Measurements from ENCODE around the gene WDR70. TPM values are rescaled to one million over a fixed set of nuclear protein-coding genes. Genes with fewer than 3 reads are reported as not detected.
"Not testable (repeated sequence)": the region's sequence is repeated elsewhere in the genome, so short reads cannot be mapped to it uniquely, and the experiment has no call there.

WDR70 gene
- total RNA-seq, 4 donors from 2014 or later: 18.9 to 106 (median 34.9) TPM

GRCh38 chr5:37628876-37629275, 249.8 kb downstream of the WDR70 start:
- Histone ChIP-seq H3K4me1 (no peaks in the 10 kb centered on the region), H3K36me3 (no peaks in the 10 kb centered on the region), H3K4me3 (no peak overlapping the region), H3K27ac (no peak overlapping the region), H3K9me3 (peaks cover 0 to 6% (median 0%) of the 10 kb centered on the region in 4 donors), H3K27me3 (no peaks in the 10 kb centered on the region)
- TF ChIP-seq POLR2A (IDR thresholded peaks at IDR 0.05) (no peak), CTCF (IDR thresholded peaks at IDR 0.05) (no peak)
- DNase-seq: no peak

GRCh38 chr5:37631939-37632338, 252.8 kb downstream of the WDR70 start:
- H3K27me3 ChIP-seq: no peaks in the 10 kb centered on the region
- no peak overlapping the region for H3K27ac ChIP-seq
- H3K36me3 ChIP-seq: no peaks in the 10 kb centered on the region
- no peak overlapping the region for H3K4me3 ChIP-seq
- peaks cover 0 to 6% (median 0%) of the 10 kb centered on the region in 4 donors for H3K9me3 ChIP-seq
- no peak for DNase-seq
- no peaks in the 10 kb centered on the region for H3K4me1 ChIP-seq
- no peak for TF ChIP-seq POLR2A (IDR thresholded peaks at IDR 0.05)

GRCh38 chr5:37637165-37637845, 258.2 kb downstream of the WDR70 start:
- TF ChIP-seq POLR2A (IDR thresholded peaks at IDR 0.05): no peak
- Histone ChIP-seq H3K9me3 (no peaks in the 10 kb centered on the region), H3K4me3 (no peak overlapping the region), H3K4me1 (no peaks in the 10 kb centered on the region), H3K27me3 (no peaks in the 10 kb centered on the region), H3K27ac (no peak overlapping the region), H3K36me3 (no peaks in the 10 kb centered on the region)
- no peak for DNase-seq

GRCh38 chr5:37638897-37639296, 259.8 kb downstream of the WDR70 start:
- no peak for TF ChIP-seq POLR2A (IDR thresholded peaks at IDR 0.05)
- DNase-seq: no peak

GRCh38 chr5:37640088-37640487, 261.0 kb downstream of the WDR70 start:
- DNase-seq: no peak
- H3K4me1 ChIP-seq: no peaks in the 10 kb centered on the region
- no peaks in the 10 kb centered on the region for H3K36me3 ChIP-seq
- H3K4me3 ChIP-seq: no peak overlapping the region
- no peak for TF ChIP-seq POLR2A (IDR thresholded peaks at IDR 0.05)
- TF ChIP-seq CTCF (IDR thresholded peaks at IDR 0.05): no peak
- H3K9me3 ChIP-seq: no peaks in the 10 kb centered on the region
- H3K27me3 ChIP-seq: no peaks in the 10 kb centered on the region
- H3K27ac ChIP-seq: no peak overlapping the region

More at GRCh38 chr5:37638897-37639296, 259.8 kb downstream of the WDR70 start:
- Histone ChIP-seq H3K27me3 (no peaks in the 10 kb centered on the region), H3K27ac (no peak overlapping the region), H3K4me1 (no peaks in the 10 kb centered on the region), H3K4me3 (no peak overlapping the region), H3K9me3 (no peaks in the 10 kb centered on the region), H3K36me3 (no peaks in the 10 kb centered on the region)

GRCh38 chr5:37641933-37642332, 262.8 kb downstream of the WDR70 start:
- no peak overlapping the region for H3K27ac ChIP-seq
- H3K36me3 ChIP-seq: no peaks in the 10 kb centered on the region
- no peak overlapping the region for H3K4me3 ChIP-seq
- TF ChIP-seq POLR2A (IDR thresholded peaks at IDR 0.05) (no peak), CTCF (IDR thresholded peaks at IDR 0.05) (no peak)
- DNase-seq: no peak
- no peaks in the 10 kb centered on the region for H3K9me3 ChIP-seq
- H3K27me3 ChIP-seq: no peaks in the 10 kb centered on the region
- no peaks in the 10 kb centered on the region for H3K4me1 ChIP-seq

GRCh38 chr5:37645707-37646106, 266.6 kb downstream of the WDR70 start:
- no peak for DNase-seq
- Histone ChIP-seq H3K27me3 (no peaks in the 10 kb centered on the region), H3K9me3 (no peaks in the 10 kb centered on the region), H3K27ac (no peak overlapping the region), H3K4me1 (no peaks in the 10 kb centered on the region), H3K36me3 (no peaks in the 10 kb centered on the region), H3K4me3 (no peak overlapping the region)
- no peak for TF ChIP-seq POLR2A (IDR thresholded peaks at IDR 0.05)
- no peak for TF ChIP-seq CTCF (IDR thresholded peaks at IDR 0.05)

GRCh38 chr5:37654566-37654965, 275.4 kb downstream of the WDR70 start:
- DNase-seq, H3K4me3 ChIP-seq, H3K9me3 ChIP-seq, H3K27me3 ChIP-seq, H3K27ac ChIP-seq, H3K4me1 ChIP-seq, H3K36me3 ChIP-seq: not testable (repeated sequence)

All from Peyer's patch (tissue), 4 donors.